Lower leg skin (tissue), 4 donors: ENCODE measurements around the gene RPL7A. TPM values are rescaled to one million over a fixed set of nuclear protein-coding genes. Genes with fewer than 3 reads are reported as not detected.

ENCODE experiments used
- DNase-seq, 2 donors: peaks; one replicate each; pipeline ENCODE4 v3.0.0-alpha.2; 2019; ENCODE audit warnings: low spot score in 2 of 2
- H3K4me3 ChIP-seq: fragments of 200-600 bp; sonication (generic); 2 replicates; pipeline ENCODE4 v1.5.1; 2017; ENCODE audit warnings: mild to moderate bottlenecking, low read depth; ENCODE audit not compliant: poor library complexity, severe bottlenecking
- POLR2A ChIP-seq, 2 donors: fragments of 450-650 bp; IDR thresholded peaks; one replicate each; pipeline ENCODE4 v1.6.1; 2016 to 2017; ENCODE audit warnings: antibody characterized with exemption in 2 of 2, mild to moderate bottlenecking in 1 of 2, moderate library complexity in 1 of 2
- WGBS, 2 donors: methylation state at CpG; one replicate each; pipeline ENCODE4 v1.1.5; 2018; 5-methylcytosine and 5-hydroxymethylcytosine counted together
- intact Hi-C: fragments of 100-400 bp; cut with DNase I; formaldehyde crosslinking; loops from one replicate; pipeline ENCODE4 v1.15.0; 2023; ENCODE audit warnings: low total_unique reads
- total RNA-seq, 4 donors: library from RNA; depleted of rRNA; stranded (reverse); fragments of >200 nt; gene quantifications; one replicate each; pipeline ENCODE4 v1.1.0, GENCODE V29; 2016
- TF ChIP-seq, protein P1 (sequence below), 3 donors: fragments of 450-650 bp; IDR thresholded peaks; one replicate each; pipeline ENCODE4 v1.5.1; 2016; ENCODE audit warnings: antibody characterized with exemption in 3 of 3, mild to moderate bottlenecking in 3 of 3, moderate library complexity in 2 of 3

Gene RPL7A
- total RNA-seq, 4 donors from 2014 or later: 2,005 to 2,991 (median 2,631) TPM

DNA sequence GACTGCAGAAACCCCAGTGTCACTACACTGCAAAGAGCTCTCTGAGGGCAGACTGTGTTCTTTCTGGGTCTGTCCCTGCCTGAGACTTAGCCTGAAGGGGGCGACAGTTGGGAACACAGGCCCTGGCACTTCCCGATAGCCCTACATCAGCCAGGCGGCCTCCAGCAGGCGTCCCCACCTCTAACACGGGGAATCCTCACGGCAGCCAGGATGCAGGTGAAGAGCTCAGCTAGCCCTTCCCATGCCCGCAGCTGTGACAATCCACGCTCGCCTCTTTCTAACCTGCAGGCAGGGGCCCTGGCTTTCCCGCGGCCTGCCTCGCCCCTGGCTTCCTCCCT, 6.0 kb upstream of the RPL7A start:
- WGBS, 2 donors: 65 to 81% methylated on average over 9 of the region's 12 CpGs
- no peak for TF ChIP-seq POLR2A (IDR thresholded peaks at IDR 0.05)
- TF ChIP-seq, protein P1, sequence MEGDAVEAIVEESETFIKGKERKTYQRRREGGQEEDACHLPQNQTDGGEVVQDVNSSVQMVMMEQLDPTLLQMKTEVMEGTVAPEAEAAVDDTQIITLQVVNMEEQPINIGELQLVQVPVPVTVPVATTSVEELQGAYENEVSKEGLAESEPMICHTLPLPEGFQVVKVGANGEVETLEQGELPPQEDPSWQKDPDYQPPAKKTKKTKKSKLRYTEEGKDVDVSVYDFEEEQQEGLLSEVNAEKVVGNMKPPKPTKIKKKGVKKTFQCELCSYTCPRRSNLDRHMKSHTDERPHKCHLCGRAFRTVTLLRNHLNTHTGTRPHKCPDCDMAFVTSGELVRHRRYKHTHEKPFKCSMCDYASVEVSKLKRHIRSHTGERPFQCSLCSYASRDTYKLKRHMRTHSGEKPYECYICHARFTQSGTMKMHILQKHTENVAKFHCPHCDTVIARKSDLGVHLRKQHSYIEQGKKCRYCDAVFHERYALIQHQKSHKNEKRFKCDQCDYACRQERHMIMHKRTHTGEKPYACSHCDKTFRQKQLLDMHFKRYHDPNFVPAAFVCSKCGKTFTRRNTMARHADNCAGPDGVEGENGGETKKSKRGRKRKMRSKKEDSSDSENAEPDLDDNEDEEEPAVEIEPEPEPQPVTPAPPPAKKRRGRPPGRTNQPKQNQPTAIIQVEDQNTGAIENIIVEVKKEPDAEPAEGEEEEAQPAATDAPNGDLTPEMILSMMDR (IDR thresholded peaks at IDR 0.05): no peak
- intact Hi-C loops: no loop called here
- DNase-seq: no peak
- no peak overlapping the region for H3K4me3 ChIP-seq

DNA sequence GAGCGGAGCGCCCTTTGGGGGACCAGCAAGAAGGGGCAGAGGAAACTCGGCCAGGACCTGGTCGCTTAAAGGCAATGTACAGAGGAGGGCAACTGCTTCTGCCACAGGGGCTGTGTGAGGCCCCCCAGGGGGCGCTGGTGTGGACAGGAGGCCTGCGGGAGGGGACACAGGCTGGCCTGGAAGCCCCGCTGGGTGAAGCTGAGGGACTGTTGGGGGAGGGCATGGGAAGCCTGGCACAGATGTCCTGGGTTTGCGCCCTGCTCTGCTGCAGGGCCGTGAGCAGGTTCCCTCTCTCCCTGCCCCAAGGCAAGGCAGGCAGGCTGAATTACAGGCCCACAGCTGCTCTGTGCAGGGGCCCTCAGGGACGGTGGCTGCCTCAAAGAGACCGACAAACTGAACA, 5.4 kb upstream of the RPL7A start:
- TF ChIP-seq, protein P1 (IDR thresholded peaks at IDR 0.05): no peak
- no peak for TF ChIP-seq POLR2A (IDR thresholded peaks at IDR 0.05)
- intact Hi-C loops: no loop called here
- no peak overlapping the region for H3K4me3 ChIP-seq
- WGBS, 2 donors: 80 to 81% methylated on average over 11 of the region's 11 CpGs
- no peak for DNase-seq

DNA sequence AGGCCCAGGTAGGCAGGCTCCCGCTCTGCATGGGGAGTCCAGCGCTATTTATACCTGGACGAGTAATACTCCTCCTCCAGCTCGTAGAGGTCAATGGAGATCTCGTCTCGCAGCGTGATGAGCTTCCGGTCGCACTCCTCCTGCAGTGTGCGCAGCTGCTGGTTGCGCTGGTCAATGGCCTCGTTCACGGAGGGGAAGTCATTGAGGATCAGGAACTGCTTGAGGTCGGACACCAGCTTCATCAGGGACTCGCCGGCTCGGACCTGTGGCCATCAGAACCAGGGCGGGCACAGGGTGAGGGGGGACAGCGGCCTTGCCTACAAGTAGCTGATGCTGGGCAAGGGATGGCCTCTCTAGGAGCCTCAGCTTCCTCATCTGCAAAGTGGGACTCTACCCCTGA, 3.9 kb upstream of the RPL7A start:
- WGBS, 2 donors: 93 to 96% methylated on average over 15 to 19 of the region's 19 CpGs
- H3K4me3 ChIP-seq: no peak overlapping the region

GRCh38 chr9:133344979-133345378, 3.0 kb upstream of the RPL7A start:
- intact Hi-C loops: no loop called here
- DNase-seq: no peak
- no peak overlapping the region for H3K4me3 ChIP-seq
- TF ChIP-seq, protein P1 (IDR thresholded peaks at IDR 0.05): no peak
- TF ChIP-seq POLR2A (IDR thresholded peaks at IDR 0.05): no peak
- WGBS, 2 donors: 91% methylated on average over 12 of the region's 12 CpGs

More for the DNA sequence above, 3.9 kb upstream of the RPL7A start:
- intact Hi-C loops: no loop called here
- DNase-seq: no peak
- TF ChIP-seq POLR2A (IDR thresholded peaks at IDR 0.05): no peak
- TF ChIP-seq, protein P1 (IDR thresholded peaks at IDR 0.05): no peak

DNA sequence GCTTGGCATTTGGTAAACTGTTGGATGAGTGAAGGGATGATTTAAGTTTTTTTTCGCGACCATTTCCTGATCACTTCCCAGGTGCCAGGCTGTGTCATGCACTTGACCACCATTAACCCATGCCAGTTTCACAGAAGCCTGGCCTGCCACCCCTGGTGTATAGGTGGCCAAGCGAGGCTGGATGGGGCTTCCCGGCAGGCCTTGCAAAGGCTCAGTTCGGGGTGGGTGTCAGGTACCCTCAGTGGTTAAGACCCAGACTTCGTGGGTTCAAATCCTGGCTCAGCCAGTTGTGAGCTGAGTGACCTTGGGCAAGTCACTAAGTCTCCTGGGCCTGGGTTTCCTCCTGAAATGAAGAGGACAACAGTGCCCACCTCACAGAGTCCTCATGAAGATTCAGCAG, 2.4 kb upstream of the RPL7A start:
- intact Hi-C loops: no loop called here
- H3K4me3 ChIP-seq: no peak overlapping the region
- no peak for DNase-seq
- TF ChIP-seq POLR2A (IDR thresholded peaks at IDR 0.05): no peak
- TF ChIP-seq, protein P1 (IDR thresholded peaks at IDR 0.05): no peak
- 86 to 98% methylated on average over 6 of the region's 6 CpGs for whole genome bisulfite sequencing, 2 donors

GRCh38 chr9:133346021-133346785, 1.8 kb upstream of the RPL7A start:
- TF ChIP-seq POLR2A (IDR thresholded peaks at IDR 0.05): no peak
- TF ChIP-seq, protein P1 (IDR thresholded peaks at IDR 0.05): no peak
- H3K4me3 ChIP-seq: no peak overlapping the region
- DNase-seq: no peak
- WGBS, 2 donors: 65 to 73% methylated on average over 11 to 12 of the region's 15 CpGs
- intact Hi-C loops: no loop called here
